Suppressor macrophage (primary cell): Measurements from ENCODE around the gene ATP10A.
A peak's percentile ranks its signal among the peaks of the same experiment; 100 is the strongest.

Experiments
- DNase-seq, 4 experiments: peaks; one replicate each; pipeline ENCODE4 v3.0.0-alpha.2; 2020 to 2022

The ATP10A gene

GRCh38 chr15:25736461-25736860, 126.7 kb downstream of the ATP10A start:
- no peak for DNase-seq

GRCh38 chr15:25735550-25736384, 127.4 kb downstream of the ATP10A start:
- DNase-seq: no peak

GRCh38 chr15:25734680-25735355, 128.3 kb downstream of the ATP10A start:
- no peak for DNase-seq

- DNase-seq: no peak
Measured at GRCh38 chr15:25733856-25734679, 129.1 kb downstream of the ATP10A start.

GRCh38 chr15:25733036-25733855, 129.9 kb downstream of the ATP10A start:
- DNase-seq: no peak

- DNase-seq: no peak
Measured at GRCh38 chr15:25732191-25732590, 130.9 kb downstream of the ATP10A start.

GRCh38 chr15:25731411-25731810, 131.7 kb downstream of the ATP10A start:
- no peak for DNase-seq

GRCh38 chr15:25730918-25731317, 132.2 kb downstream of the ATP10A start:
- no peak for DNase-seq

GRCh38 chr15:25728816-25729215, 134.3 kb downstream of the ATP10A start:
- DNase-seq: no peak

- DNase-seq: no peak
Measured at GRCh38 chr15:25727867-25728600, 135.1 kb downstream of the ATP10A start.

- DNase-seq: no peak
Measured at GRCh38 chr15:25727116-25727515, 136.0 kb downstream of the ATP10A start.

- no peak for DNase-seq
Measured at GRCh38 chr15:25725758-25726157, 137.4 kb downstream of the ATP10A start.

- DNase-seq: no peak
Measured at GRCh38 chr15:25724899-25725298, 138.2 kb downstream of the ATP10A start.

- DNase-seq: no peak
Measured at GRCh38 chr15:25721605-25721955, 141.5 kb downstream of the ATP10A start.

- peak in 1 of 4 experiments; percentile 3 for DNase-seq
Measured at GRCh38 chr15:25719101-25719985, 143.8 kb downstream of the ATP10A start.

GRCh38 chr15:25718597-25718996, 144.5 kb downstream of the ATP10A start:
- DNase-seq: no peak

GRCh38 chr15:25718169-25718536, 145.0 kb downstream of the ATP10A start:
- no peak for DNase-seq

GRCh38 chr15:25717457-25718168, 145.5 kb downstream of the ATP10A start:
- no peak for DNase-seq

GRCh38 chr15:25717127-25717456, 146.0 kb downstream of the ATP10A start:
- no peak for DNase-seq
